Keratinocyte (primary cell): ENCODE results near the gene ZNF778. TPM values are rescaled to one million over a fixed set of nuclear protein-coding genes. Genes with fewer than 3 reads are reported as not detected.
"Not testable (repeated sequence)": the region's sequence is repeated elsewhere in the genome, so short reads cannot be mapped to it uniquely, and the experiment has no call there.

Experiments
- DNase-seq: peaks from one replicate; pipeline ENCODE4 v3.0.0-alpha.2; 2011; ENCODE audit warnings: low read depth, missing footprints, low spot score
- FAIRE-seq: peaks from 2 replicates; lab custom pipeline; 2011; peaks lifted over from hg19 to GRCh38; lab: Jason Lieb, UNC
- H2AFZ ChIP-seq: 2 replicates; pipeline ENCODE4 v1.6.0; 2012; ENCODE audit warnings: low read length, control low read depth, inconsistent platforms; ENCODE audit not compliant: control insufficient read depth
- H3K27ac ChIP-seq: 2 replicates; pipeline ENCODE4 v1.5.1; 2011; ENCODE audit warnings: low read length; ENCODE audit not compliant: control insufficient read depth, insufficient read depth
- H3K27me3 ChIP-seq: 3 replicates; pipeline ENCODE4 v1.6.0; 2011; ENCODE audit warnings: low read length; ENCODE audit not compliant: control insufficient read depth, insufficient read depth; ENCODE audit errors: extremely low read depth
- H3K36me3 ChIP-seq, 2 experiments: 2 replicates in 1 of 2; 3 replicates in 1 of 2; pipeline ENCODE4 v1.5.1; 2011; ENCODE audit warnings: low read length in 2 of 2, mild to moderate bottlenecking in 1 of 2; ENCODE audit not compliant: control insufficient read depth in 2 of 2, insufficient read depth in 2 of 2; ENCODE audit errors: extremely low read depth in 1 of 2
- H3K4me1 ChIP-seq: 3 replicates; pipeline ENCODE4 v1.5.1; 2011; ENCODE audit warnings: low read length; ENCODE audit not compliant: control insufficient read depth, insufficient read depth; ENCODE audit errors: extremely low read depth
- H3K4me2 ChIP-seq: 3 replicates; pipeline ENCODE4 v1.6.0; 2011; ENCODE audit warnings: low read depth, low read length; ENCODE audit not compliant: control insufficient read depth, insufficient read depth; ENCODE audit errors: extremely low read depth
- H3K4me3 ChIP-seq, 3 experiments: fragments of 200-600 bp in 1 of 3; sonication (generic) in 1 of 3; 2 replicates in 2 of 3; 3 replicates in 1 of 3; pipeline ENCODE4 v1.5.1; 2011 to 2016; ENCODE audit warnings: low read length in 3 of 3, mild to moderate bottlenecking in 3 of 3, control low read depth in 2 of 3, inconsistent platforms in 1 of 3, low read depth in 1 of 3, mixed read lengths in 1 of 3, mixed run types in 1 of 3, moderate library complexity in 1 of 3; ENCODE audit not compliant: control insufficient read depth in 2 of 3, insufficient read depth in 2 of 3; ENCODE audit errors: extremely low read depth in 1 of 3
- H3K79me2 ChIP-seq: 2 replicates; pipeline ENCODE4 v1.6.0; 2012; ENCODE audit warnings: low read length; ENCODE audit not compliant: control insufficient read depth, insufficient read depth
- H3K9ac ChIP-seq: 3 replicates; pipeline ENCODE4 v1.6.0; 2011; ENCODE audit warnings: low read length; ENCODE audit not compliant: control insufficient read depth, insufficient read depth; ENCODE audit errors: extremely low read depth
- H3K9me1 ChIP-seq: 3 replicates; pipeline ENCODE4 v1.6.0; 2011; ENCODE audit warnings: low read length; ENCODE audit not compliant: control insufficient read depth, insufficient read depth; ENCODE audit errors: extremely low read depth
- H3K9me3 ChIP-seq: 2 replicates; pipeline ENCODE4 v1.5.1; 2012; ENCODE audit warnings: low read depth, low read length; ENCODE audit not compliant: control insufficient read depth
- H4K20me1 ChIP-seq: 3 replicates; pipeline ENCODE4 v1.6.0; 2011; ENCODE audit warnings: low read length; ENCODE audit not compliant: control insufficient read depth, insufficient read depth; ENCODE audit errors: extremely low read depth
- CTCF ChIP-seq, 3 experiments: IDR thresholded peaks in 1 of 3; conservative IDR thresholded peaks in 1 of 3; optimal IDR thresholded peaks in 1 of 3; 2 replicates in 2 of 3; 3 replicates in 1 of 3; pipeline versions ENCODE3 to v1.5.1; 2011; ENCODE audit warnings: low read length in 3 of 3, mild to moderate bottlenecking in 3 of 3, moderate library complexity in 2 of 3, control low read depth in 1 of 3, inconsistent platforms in 1 of 3; ENCODE audit not compliant: insufficient read depth in 2 of 3; ENCODE audit errors: extremely low read depth in 1 of 3
- EZH2 ChIP-seq: IDR thresholded peaks from one replicate; pipeline ENCODE4 v1.6.1; 2012; ENCODE audit warnings: inconsistent platforms, mild to moderate bottlenecking, low read length, moderate library complexity
- dilution Hi-C: fragments of 300-500 bp; cut with MboI; formaldehyde crosslinking; loops from one replicate; pipeline ENCODE4 v1.7.0; 2020; ENCODE audit warnings: low sequenced_read_pairs; ENCODE audit not compliant: extremely low pct_ligation_motif_present
- polyA plus RNA-seq, 5 experiments: library from polyadenylated mRNA; depleted of rRNA in 3 of 5; stranded (reverse) in 3 of 5; stranded (forward) in 1 of 5; unstranded in 1 of 5; fragments of >200 nt; gene quantifications; 1 replicate in 1 of 5; 2 replicates in 3 of 5; 3 replicates in 1 of 5; pipeline versions ENCODE4 v1.2.1 to v1.2.3, GENCODE V29; 2011 to 2012; ENCODE audit warnings: missing spikeins in 2 of 5, low read depth in 1 of 5, low replicate concordance in 1 of 5

The ZNF778 gene
- polyA plus RNA-seq, 1 donor (not counting 4 experiments of a cell fraction or from before 2014, with no cell fraction given): 6.2 TPM

GRCh38 chr16:89187032-89187769 is 30.3 kb upstream of the ZNF778 start:
- Histone ChIP-seq H3K79me2 (no peaks in the 10 kb centered on the region), H3K4me2 (no peak overlapping the region), H3K9me3 (no peaks in the 10 kb centered on the region), H3K27me3 (peaks cover 21% of the 10 kb centered on the region), H3K36me3 (no peaks in the 10 kb centered on the region), H3K27ac (no peak overlapping the region), H3K4me3 (no peak overlapping the region), H3K9me1 (no peaks in the 10 kb centered on the region), H3K9ac (no peak overlapping the region), H4K20me1 (peaks cover 4% of the 10 kb centered on the region), H2AFZ (no peak overlapping the region), H3K4me1 (no peaks in the 10 kb centered on the region)
- dilution Hi-C loops: no loop called here
- FAIRE-seq (no peak), DNase-seq (no peak)
- TF ChIP-seq EZH2: no peak
- no peak for TF ChIP-seq CTCF (optimal IDR thresholded peaks at IDR 0.05 in 1 of 3, IDR thresholded peaks at IDR 0.05 in 1 of 3, conservative IDR thresholded peaks at IDR 0.05 in 1 of 3; ENCODE audit: extremely low read depth in 1 of 3, insufficient read depth in 2 of 3, low read length in 3 of 3)

GRCh38 chr16:89187770-89188392 is 29.6 kb upstream of the ZNF778 start:
- DNase-seq: no peak

GRCh38 chr16:89188471-89189357 is 28.8 kb upstream of the ZNF778 start:
- DNase-seq, H3K4me1 ChIP-seq, H3K36me3 ChIP-seq, H3K79me2 ChIP-seq, H4K20me1 ChIP-seq, H2AFZ ChIP-seq, H3K4me3 ChIP-seq, FAIRE-seq, H3K4me2 ChIP-seq, H3K9ac ChIP-seq, H3K9me1 ChIP-seq, dilution Hi-C loops, H3K9me3 ChIP-seq, H3K27ac ChIP-seq: not testable (repeated sequence)
- peaks cover 14% of the 10 kb centered on the region for H3K27me3 ChIP-seq

More at GRCh38 chr16:89187770-89188392, 29.6 kb upstream of the ZNF778 start:
- H3K27me3 ChIP-seq: peaks cover 21% of the 10 kb centered on the region
- no peak overlapping the region for H3K27ac ChIP-seq
- no peak overlapping the region for H3K4me2 ChIP-seq
- no peaks in the 10 kb centered on the region for H3K9me1 ChIP-seq
- no peak for TF ChIP-seq CTCF (optimal IDR thresholded peaks at IDR 0.05 in 1 of 3, IDR thresholded peaks at IDR 0.05 in 1 of 3, conservative IDR thresholded peaks at IDR 0.05 in 1 of 3; ENCODE audit: extremely low read depth in 1 of 3, insufficient read depth in 2 of 3, low read length in 3 of 3)
- TF ChIP-seq EZH2: no peak
- dilution Hi-C loops: no loop called here
- no peaks in the 10 kb centered on the region for H3K36me3 ChIP-seq
- H3K4me3 ChIP-seq: no peak overlapping the region
- peaks cover 4% of the 10 kb centered on the region for H4K20me1 ChIP-seq
- no peaks in the 10 kb centered on the region for H3K79me2 ChIP-seq
- no peaks in the 10 kb centered on the region for H3K9me3 ChIP-seq
- no peaks in the 10 kb centered on the region for H3K4me1 ChIP-seq
- no peak for FAIRE-seq
- H3K9ac ChIP-seq: no peak overlapping the region
- no peak overlapping the region for H2AFZ ChIP-seq
